ENCODE results near the gene SVIL. TPM values are rescaled to one million over a fixed set of nuclear protein-coding genes. Genes with fewer than 3 reads are reported as not detected.
"Not testable (repeated sequence)": the region's sequence is repeated elsewhere in the genome, so short reads cannot be mapped to it uniquely, and the experiment has no call there.

The SVIL gene
- polyA plus RNA-seq, 1 experiment, result 47.9 TPM

GRCh38 chr10:29555746-29556481, 78.9 kb downstream of the SVIL start:
- ChIA-PET CTCF (interaction anchor here (0.7 to 3.4 kb wide), 2 partner anchors 20 to 442 kb away, joined by 3 to 24 read pairs; no protein-coding TSS in a partner anchor), POLR2A (no interaction called here)
- Histone ChIP-seq H3K9me3 (ENCODE audit: control insufficient read depth, insufficient read depth, low read length) (peaks cover 3% of the 10 kb centered on the region; the same call in 1 of the 2 replicates), H3K27me3 (ENCODE audit: control insufficient read depth, insufficient read depth, low read length) (no peaks in the 10 kb centered on the region), H3K27ac (ENCODE audit: low read depth, low read length) (peak overlapping the region; percentile 68), H3K4me3 (ENCODE audit: low read depth, low read length) (no peak overlapping the region)
- no peak for TF ChIP-seq CTCF (IDR thresholded peaks at IDR 0.05; ENCODE audit: low read depth, low read length)
- no peak for DNase-seq (ENCODE audit: low read depth, low spot score)

DNA sequence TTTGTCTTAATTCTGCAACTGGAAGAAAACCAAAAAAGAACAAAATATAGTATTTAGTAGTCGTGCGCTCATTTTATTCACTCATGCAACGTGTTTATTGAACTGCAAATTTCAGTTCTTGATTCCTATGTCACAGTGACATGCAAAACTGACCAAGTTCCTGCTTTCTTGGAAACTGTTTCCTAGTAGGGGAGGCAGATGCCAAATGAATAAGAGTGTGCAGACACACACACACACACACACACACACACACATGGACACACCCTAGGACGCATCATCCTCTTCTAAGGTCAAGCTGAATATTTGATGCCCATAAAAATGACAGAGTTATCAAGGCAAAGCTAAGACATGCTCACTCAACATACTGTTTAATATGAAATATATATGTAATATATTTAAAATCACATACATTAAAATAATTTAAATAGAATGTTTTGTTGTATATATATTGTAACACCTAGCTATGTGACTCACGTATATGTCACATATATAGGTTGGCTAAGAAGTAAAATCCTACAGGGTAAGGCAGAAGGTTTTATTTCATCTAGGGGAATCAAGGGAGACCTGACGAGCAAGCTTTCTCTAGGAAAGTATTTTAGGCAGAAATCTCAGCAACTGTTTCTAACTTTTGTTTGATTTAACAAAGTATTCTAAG, 79.6 kb downstream of the SVIL start:
- ChIA-PET CTCF (interaction anchor here (0.7 to 3.4 kb wide), 2 partner anchors 20 to 443 kb away, joined by 3 to 24 read pairs; no protein-coding TSS in a partner anchor), POLR2A (no interaction called here)
- TF ChIP-seq CTCF (IDR thresholded peaks at IDR 0.05; ENCODE audit: low read depth, low read length), result no peak
- H3K27me3 ChIP-seq (ENCODE audit: control insufficient read depth, insufficient read depth, low read length), result no peaks in the 10 kb centered on the region
- peak overlapping the region; percentile 31 for H3K27ac ChIP-seq (ENCODE audit: low read depth, low read length)
- peaks cover 3% of the 10 kb centered on the region; the same call in 1 of the 2 replicates for H3K9me3 ChIP-seq (ENCODE audit: control insufficient read depth, insufficient read depth, low read length)
- DNase-seq (ENCODE audit: low read depth, low spot score), result no peak
- no peak overlapping the region for H3K4me3 ChIP-seq (ENCODE audit: low read depth, low read length)

GRCh38 chr10:29554660-29555059, 80.1 kb downstream of the SVIL start:
- H3K27ac ChIP-seq (ENCODE audit: low read depth, low read length), result peak overlapping the region; percentile 11
- no peaks in the 10 kb centered on the region for H3K27me3 ChIP-seq (ENCODE audit: control insufficient read depth, insufficient read depth, low read length)
- POLR2A ChIA-PET, result no interaction called here
- CTCF ChIA-PET, result interaction anchor here (3.4 kb wide), 1 partner anchor 19 kb away, joined by 24 read pairs; no protein-coding TSS in a partner anchor
- no peak overlapping the region for H3K4me3 ChIP-seq (ENCODE audit: low read depth, low read length)
- H3K9me3 ChIP-seq (ENCODE audit: control insufficient read depth, insufficient read depth, low read length), result peaks cover 3% of the 10 kb centered on the region; the same call in 1 of the 2 replicates
- DNase-seq (ENCODE audit: low read depth, low spot score), result no peak
- TF ChIP-seq CTCF (IDR thresholded peaks at IDR 0.05; ENCODE audit: low read depth, low read length), result 0 out of 2 replicates have a peak, but pooled peaks have one; percentile 6

GRCh38 chr10:29553544-29554250, 81.1 kb downstream of the SVIL start:
- DNase-seq (ENCODE audit: low read depth, low spot score), result no peak
- CTCF ChIA-PET, result interaction anchor here (0.9 to 3.4 kb wide), 4 partner anchors 11 to 36 kb away, joined by 4 to 24 read pairs (median 11); no protein-coding TSS in a partner anchor
- H3K27me3 ChIP-seq (ENCODE audit: control insufficient read depth, insufficient read depth, low read length), result no peaks in the 10 kb centered on the region
- H3K27ac ChIP-seq (ENCODE audit: low read depth, low read length), result no peak overlapping the region
- no peak overlapping the region for H3K4me3 ChIP-seq (ENCODE audit: low read depth, low read length)
- POLR2A ChIA-PET, result no interaction called here
- peaks cover 3% of the 10 kb centered on the region; the same call in 1 of the 2 replicates for H3K9me3 ChIP-seq (ENCODE audit: control insufficient read depth, insufficient read depth, low read length)
- TF ChIP-seq CTCF (IDR thresholded peaks at IDR 0.05; ENCODE audit: low read depth, low read length), result no peak

GRCh38 chr10:29553116-29553515, 81.7 kb downstream of the SVIL start:
- H3K27me3 ChIP-seq (ENCODE audit: control insufficient read depth, insufficient read depth, low read length); DNase-seq (ENCODE audit: low read depth, low spot score); H3K27ac ChIP-seq (ENCODE audit: low read depth, low read length); H3K9me3 ChIP-seq (ENCODE audit: control insufficient read depth, insufficient read depth, low read length); H3K4me3 ChIP-seq (ENCODE audit: low read depth, low read length); POLR2A ChIA-PET: not testable (repeated sequence)
- CTCF ChIA-PET, result interaction anchor here (0.9 to 1.7 kb wide), 3 partner anchors 12 to 36 kb away, joined by 4 to 15 read pairs (median 7); no protein-coding TSS in a partner anchor

GRCh38 chr10:29549493-29549892, 85.3 kb downstream of the SVIL start:
- DNase-seq (ENCODE audit: low read depth, low spot score); H3K27ac ChIP-seq (ENCODE audit: low read depth, low read length); CTCF ChIA-PET; H3K27me3 ChIP-seq (ENCODE audit: control insufficient read depth, insufficient read depth, low read length); H3K4me3 ChIP-seq (ENCODE audit: low read depth, low read length); POLR2A ChIA-PET; H3K9me3 ChIP-seq (ENCODE audit: control insufficient read depth, insufficient read depth, low read length): not testable (repeated sequence)

All from AG04450 (cell line).